Activated naive CD8-positive, alpha-beta T cell treated with anti-CD3 and anti-CD28 coated beads, Interleukin-2, amount 10 ng/mL, durations not matched to agents 7 days and 5 days (primary cell): ENCODE measurements around the gene PPP1R3C. TPM values are rescaled to one million over a fixed set of nuclear protein-coding genes. Genes with fewer than 3 reads are reported as not detected.

Experiments
- ATAC-seq: fragments of 150-1000 bp; cut with Tn5 transposase; one replicate; pipeline ENCODE4 v1.10.0; 2021; ENCODE audit warnings: low read depth, moderate library complexity
- POLR2A ChIA-PET: fragments of 350-600 bp; sonication (Branson Sonifier 250); formaldehyde crosslinking; loops from one replicate; lab custom pipeline; 2021; ENCODE audit warnings: antibody characterized with exemption; lab: Charles Lee
- DNase-seq: peaks from one replicate; pipeline ENCODE4 v3.0.0; 2021
- H3K27ac Mint-ChIP-seq: one replicate; pipeline ENCODE4 v1.8.0; 2022; ENCODE audit warnings: mild to moderate bottlenecking, mixed read lengths
- H3K27me3 Mint-ChIP-seq: one replicate; pipeline ENCODE4 v1.8.0; 2022; ENCODE audit warnings: mild to moderate bottlenecking, moderate library complexity, mixed read lengths
- H3K36me3 Mint-ChIP-seq: one replicate; pipeline ENCODE4 v1.8.0; 2021; ENCODE audit warnings: mild to moderate bottlenecking, mixed read lengths
- H3K4me1 Mint-ChIP-seq: one replicate; pipeline ENCODE4 v1.8.0; 2021; ENCODE audit warnings: mixed read lengths
- H3K4me3 Mint-ChIP-seq: one replicate; pipeline ENCODE4 v1.8.0; 2022; ENCODE audit warnings: mild to moderate bottlenecking, moderate library complexity, mixed read lengths
- H3K9me3 Mint-ChIP-seq: one replicate; pipeline ENCODE4 v1.8.0; 2021; ENCODE audit warnings: mixed read lengths
- total RNA-seq, 2 experiments: library from RNA; stranded (reverse); gene quantifications; one replicate each; pipeline ENCODE4 v1.2.3, GENCODE V29; 2021

Gene PPP1R3C
- under 1 TPM in 1 of 2 experiments, not detected in 1; 0.11 TPM for total RNA-seq

GRCh38 chr10:91632671-91633550 is at the start of gene PPP1R3C:
PPP1R3C (minus strand) TSS chr10:91633071; CDS start chr10:91632969, 102 bp downstream.
- H3K27me3 Mint-ChIP-seq, result peaks cover 49% of the 10 kb centered on the region
- peaks cover 2% of the 10 kb centered on the region for H3K4me1 Mint-ChIP-seq
- H3K9me3 Mint-ChIP-seq, result no peaks in the 10 kb centered on the region
- DNase-seq (peak; percentile 69), ATAC-seq (peak; percentile 88)
- POLR2A ChIA-PET, result no interaction called here
- peak within 1 kb of the TSS; percentile 67 for H3K4me3 Mint-ChIP-seq
- H3K27ac Mint-ChIP-seq, result no peak within 1 kb of the TSS
- no peaks in the 10 kb centered on the region for H3K36me3 Mint-ChIP-seq

- Mint-ChIP-seq H3K9me3 (no peaks in the 10 kb centered on the region), H3K36me3 (no peaks in the 10 kb centered on the region), H3K4me3 (no peak overlapping the region), H3K27me3 (peaks cover 11% of the 10 kb centered on the region), H3K27ac (no peak overlapping the region), H3K4me1 (no peaks in the 10 kb centered on the region)
- ATAC-seq, result no peak
- no peak for DNase-seq
- POLR2A ChIA-PET, result no interaction called here
These were observed 48.7 kb upstream of the PPP1R3C start for GRCh38 chr10:91681361-91682276.

GRCh38 chr10:91680487-91680886 is 47.6 kb upstream of the PPP1R3C start:
- H3K4me3 Mint-ChIP-seq, result no peak overlapping the region
- H3K36me3 Mint-ChIP-seq, result no peaks in the 10 kb centered on the region
- POLR2A ChIA-PET, result no interaction called here
- no peak overlapping the region for H3K27ac Mint-ChIP-seq
- H3K4me1 Mint-ChIP-seq, result no peaks in the 10 kb centered on the region
- no peak for ATAC-seq
- no peaks in the 10 kb centered on the region for H3K9me3 Mint-ChIP-seq
- no peak for DNase-seq
- peaks cover 11% of the 10 kb centered on the region for H3K27me3 Mint-ChIP-seq

GRCh38 chr10:91679296-91679695 is 46.4 kb upstream of the PPP1R3C start:
- POLR2A ChIA-PET, result no interaction called here
- no peak for ATAC-seq

GRCh38 chr10:91677911-91678310 is 45.0 kb upstream of the PPP1R3C start:
- Mint-ChIP-seq H3K4me1 (no peaks in the 10 kb centered on the region), H3K9me3 (no peaks in the 10 kb centered on the region), H3K36me3 (no peaks in the 10 kb centered on the region), H3K4me3 (no peak overlapping the region), H3K27me3 (peaks cover 10% of the 10 kb centered on the region), H3K27ac (no peak overlapping the region)
- DNase-seq, result no peak
- no peak for ATAC-seq
- POLR2A ChIA-PET, result no interaction called here

More at GRCh38 chr10:91679296-91679695, 46.4 kb upstream of the PPP1R3C start:
- Mint-ChIP-seq H3K36me3 (no peaks in the 10 kb centered on the region), H3K27ac (no peak overlapping the region), H3K27me3 (peaks cover 14% of the 10 kb centered on the region), H3K9me3 (no peaks in the 10 kb centered on the region), H3K4me1 (no peaks in the 10 kb centered on the region), H3K4me3 (no peak overlapping the region)
- no peak for DNase-seq

- no peak for ATAC-seq
- no peak overlapping the region for H3K4me3 Mint-ChIP-seq
- H3K9me3 Mint-ChIP-seq, result no peaks in the 10 kb centered on the region
- no peak for DNase-seq
- H3K4me1 Mint-ChIP-seq, result peaks cover 3% of the 10 kb centered on the region
- H3K27me3 Mint-ChIP-seq, result peaks cover 15% of the 10 kb centered on the region
- POLR2A ChIA-PET, result no interaction called here
- no peaks in the 10 kb centered on the region for H3K36me3 Mint-ChIP-seq
- no peak overlapping the region for H3K27ac Mint-ChIP-seq
These were observed 39.2 kb upstream of the PPP1R3C start for GRCh38 chr10:91672021-91672608.

- Mint-ChIP-seq H3K9me3 (no peaks in the 10 kb centered on the region), H3K4me1 (peaks cover 3% of the 10 kb centered on the region), H3K27me3 (peaks cover 13% of the 10 kb centered on the region), H3K27ac (no peak overlapping the region), H3K36me3 (no peaks in the 10 kb centered on the region), H3K4me3 (no peak overlapping the region)
- no peak for DNase-seq
- POLR2A ChIA-PET, result no interaction called here
- ATAC-seq, result no peak
These were observed 36.0 kb upstream of the PPP1R3C start for GRCh38 chr10:91668913-91669312.

GRCh38 chr10:91665842-91666241 is 33.0 kb upstream of the PPP1R3C start:
- POLR2A ChIA-PET, result no interaction called here
- Mint-ChIP-seq H3K4me1 (no peaks in the 10 kb centered on the region), H3K27me3 (peaks cover 18% of the 10 kb centered on the region), H3K27ac (no peak overlapping the region), H3K36me3 (no peaks in the 10 kb centered on the region), H3K4me3 (no peak overlapping the region), H3K9me3 (no peaks in the 10 kb centered on the region)
- DNase-seq (no peak), ATAC-seq (no peak)

- Mint-ChIP-seq H3K9me3 (no peaks in the 10 kb centered on the region), H3K4me3 (no peak overlapping the region), H3K36me3 (no peaks in the 10 kb centered on the region), H3K27ac (no peak overlapping the region), H3K27me3 (peaks cover 16% of the 10 kb centered on the region), H3K4me1 (no peaks in the 10 kb centered on the region)
- ATAC-seq, result no peak
- POLR2A ChIA-PET, result no interaction called here
- no peak for DNase-seq
These were observed 31.6 kb upstream of the PPP1R3C start for GRCh38 chr10:91664426-91664825.

GRCh38 chr10:91662993-91663392 is 30.1 kb upstream of the PPP1R3C start:
- no peak overlapping the region for H3K27ac Mint-ChIP-seq
- no peak for ATAC-seq
- H3K36me3 Mint-ChIP-seq, result no peaks in the 10 kb centered on the region
- no peak for DNase-seq
- H3K4me3 Mint-ChIP-seq, result no peak overlapping the region
- POLR2A ChIA-PET, result no interaction called here
- no peaks in the 10 kb centered on the region for H3K9me3 Mint-ChIP-seq
- H3K4me1 Mint-ChIP-seq, result no peaks in the 10 kb centered on the region
- peaks cover 17% of the 10 kb centered on the region for H3K27me3 Mint-ChIP-seq

GRCh38 chr10:91653219-91653870 is 20.5 kb upstream of the PPP1R3C start:
- Mint-ChIP-seq H3K36me3 (no peaks in the 10 kb centered on the region), H3K9me3 (no peaks in the 10 kb centered on the region), H3K4me1 (no peaks in the 10 kb centered on the region), H3K27ac (no peak overlapping the region), H3K4me3 (no peak overlapping the region), H3K27me3 (peaks cover 8% of the 10 kb centered on the region)
- DNase-seq (no peak), ATAC-seq (no peak)
- POLR2A ChIA-PET, result no interaction called here

- no peak for ATAC-seq
- H3K4me1 Mint-ChIP-seq, result no peaks in the 10 kb centered on the region
- no peak overlapping the region for H3K27ac Mint-ChIP-seq
- H3K36me3 Mint-ChIP-seq, result no peaks in the 10 kb centered on the region
- POLR2A ChIA-PET, result no interaction called here
- DNase-seq, result no peak
- H3K4me3 Mint-ChIP-seq, result no peak overlapping the region
- no peaks in the 10 kb centered on the region for H3K9me3 Mint-ChIP-seq
- H3K27me3 Mint-ChIP-seq, result peaks cover 10% of the 10 kb centered on the region
These were observed 19.5 kb upstream of the PPP1R3C start for GRCh38 chr10:91652364-91652763.

GRCh38 chr10:91643700-91644099 is 10.8 kb upstream of the PPP1R3C start:
- POLR2A ChIA-PET, result no interaction called here
- Mint-ChIP-seq H3K4me3 (no peak overlapping the region), H3K4me1 (no peaks in the 10 kb centered on the region), H3K27ac (no peak overlapping the region), H3K36me3 (no peaks in the 10 kb centered on the region), H3K9me3 (peaks cover 1% of the 10 kb centered on the region), H3K27me3 (peaks cover 34% of the 10 kb centered on the region)
- DNase-seq (no peak), ATAC-seq (no peak)
